Transverse colon (tissue), 4 donors: ENCODE results near the gene AAMP. TPM values are rescaled to one million over a fixed set of nuclear protein-coding genes. Genes with fewer than 3 reads are reported as not detected.
"Not testable (repeated sequence)": the region's sequence is repeated elsewhere in the genome, so short reads cannot be mapped to it uniquely, and the experiment has no call there.

Source experiments
- DNase-seq: peaks from one replicate; pipeline ENCODE4 v3.0.0-alpha.2; 2019
- H3K27ac ChIP-seq, 4 donors: fragments of 200-600 bp; sonication (generic); 2 replicates each; pipeline ENCODE4 v1.5.1; 2016 to 2018; ENCODE audit warnings: inconsistent platforms in 4 of 4
- H3K27me3 ChIP-seq: fragments of 200-600 bp; sonication (generic); 2 replicates; pipeline ENCODE4 v1.5.1; 2017; ENCODE audit warnings: inconsistent platforms
- H3K36me3 ChIP-seq, 4 donors: fragments of 200-600 bp; sonication (generic); 2 replicates each; pipeline ENCODE4 v1.5.1; 2017 to 2019; ENCODE audit warnings: inconsistent platforms in 4 of 4
- H3K4me1 ChIP-seq, 4 donors: fragments of 200-600 bp; sonication (generic); 2 replicates each; pipeline ENCODE4 v1.5.1; 2017 to 2020; ENCODE audit warnings: inconsistent platforms in 4 of 4
- H3K4me3 ChIP-seq, 4 donors: fragments of 200-600 bp; sonication (generic); 1 replicate in 1 of 4; 2 replicates in 3 of 4; pipeline versions ENCODE4 v1.5.1 to v1.6.1; 2017 to 2019; ENCODE audit warnings: inconsistent platforms in 4 of 4
- H3K9me3 ChIP-seq, 2 donors: fragments of 200-600 bp; sonication (generic); 2 replicates each; pipeline ENCODE4 v1.5.1; 2017 to 2019; ENCODE audit warnings: inconsistent platforms in 2 of 2
- EP300 ChIP-seq: sonication (generic); formaldehyde crosslinking; IDR thresholded peaks from one replicate; pipeline ENCODE4 v1.6.1; 2017; ENCODE audit warnings: antibody characterized with exemption, low read depth
- POLR2A ChIP-seq: fragments of 450-650 bp; IDR thresholded peaks from one replicate; pipeline ENCODE4 v1.6.1; 2016; ENCODE audit warnings: antibody characterized with exemption, mild to moderate bottlenecking, moderate library complexity
- POLR2AphosphoS5 ChIP-seq, 3 donors: sonication (generic); formaldehyde crosslinking; IDR thresholded peaks; one replicate each; pipeline ENCODE4 v1.6.1; 2016; ENCODE audit warnings: antibody characterized with exemption in 3 of 3
- WGBS, 2 donors: methylation state at CpG; one replicate each; pipeline ENCODE4 v1.1.5; 2018; ENCODE audit warnings: low coverage in 1 of 2; 5-methylcytosine and 5-hydroxymethylcytosine counted together
- in situ Hi-C, 4 donors: fragments of 200-750 bp; cut with MboI; loops; one replicate each; pipeline versions ENCODE4 v1.15.0 to v1.15.1; 2017; ENCODE audit warnings: low sequenced_read_pairs in 3 of 4, low pct_ligation_motif_present in 1 of 4, low pct_unique_long_range_greater_than_20kb in 1 of 4
- intact Hi-C: fragments of 100-400 bp; cut with DNase I; formaldehyde crosslinking; loops from one replicate; pipeline ENCODE4 v1.15.1; 2023; ENCODE audit warnings: low total_unique reads
- total RNA-seq, 4 donors: library from RNA; depleted of rRNA; stranded (reverse); fragments of >200 nt; gene quantifications; one replicate each; pipeline ENCODE4 v1.1.0, GENCODE V29; 2016
- TF ChIP-seq, protein P1 (sequence below), 5 experiments: fragments of 200-600 bp in 3 of 5; fragments of 450-650 bp in 2 of 5; sonication (generic) in 3 of 5; IDR thresholded peaks; 1 replicate in 2 of 5; 2 replicates in 3 of 5; pipeline ENCODE4 v1.5.1; 2016 to 2017; ENCODE audit warnings: antibody characterized with exemption in 5 of 5, inconsistent platforms in 3 of 5, mild to moderate bottlenecking in 2 of 5, moderate library complexity in 1 of 5

AAMP gene
- total RNA-seq, 4 donors from 2014 or later, result 96.9 to 466 (median 174) TPM

DNA sequence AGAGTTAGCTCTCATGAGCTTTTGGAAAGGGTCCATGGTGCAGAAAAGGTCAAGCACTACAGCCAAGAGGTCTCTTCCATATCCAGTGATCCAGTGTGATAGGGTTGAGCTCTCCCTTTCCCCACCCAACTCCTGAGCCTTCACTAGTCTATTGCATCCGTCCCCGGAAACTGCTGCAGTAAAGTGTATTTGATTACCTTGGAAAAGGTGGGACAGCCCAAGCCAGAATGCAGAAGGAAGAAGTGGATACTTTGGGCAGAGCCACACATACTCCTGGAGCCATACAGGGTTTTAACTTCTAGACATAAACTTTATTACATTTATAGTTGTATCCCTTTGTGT is 3.9 kb upstream of the AAMP start:
- TF ChIP-seq EP300 (no peak), POLR2AphosphoS5 (IDR thresholded peaks at IDR 0.05) (peak; percentile 44 to 65 (median 53)), POLR2A (peak; percentile 54)
- TF ChIP-seq, protein P1, sequence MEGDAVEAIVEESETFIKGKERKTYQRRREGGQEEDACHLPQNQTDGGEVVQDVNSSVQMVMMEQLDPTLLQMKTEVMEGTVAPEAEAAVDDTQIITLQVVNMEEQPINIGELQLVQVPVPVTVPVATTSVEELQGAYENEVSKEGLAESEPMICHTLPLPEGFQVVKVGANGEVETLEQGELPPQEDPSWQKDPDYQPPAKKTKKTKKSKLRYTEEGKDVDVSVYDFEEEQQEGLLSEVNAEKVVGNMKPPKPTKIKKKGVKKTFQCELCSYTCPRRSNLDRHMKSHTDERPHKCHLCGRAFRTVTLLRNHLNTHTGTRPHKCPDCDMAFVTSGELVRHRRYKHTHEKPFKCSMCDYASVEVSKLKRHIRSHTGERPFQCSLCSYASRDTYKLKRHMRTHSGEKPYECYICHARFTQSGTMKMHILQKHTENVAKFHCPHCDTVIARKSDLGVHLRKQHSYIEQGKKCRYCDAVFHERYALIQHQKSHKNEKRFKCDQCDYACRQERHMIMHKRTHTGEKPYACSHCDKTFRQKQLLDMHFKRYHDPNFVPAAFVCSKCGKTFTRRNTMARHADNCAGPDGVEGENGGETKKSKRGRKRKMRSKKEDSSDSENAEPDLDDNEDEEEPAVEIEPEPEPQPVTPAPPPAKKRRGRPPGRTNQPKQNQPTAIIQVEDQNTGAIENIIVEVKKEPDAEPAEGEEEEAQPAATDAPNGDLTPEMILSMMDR (IDR thresholded peaks at IDR 0.05), result no peak
- H3K9me3 ChIP-seq, result no peaks in the 10 kb centered on the region
- no peak overlapping the region for H3K4me3 ChIP-seq
- H3K27me3 ChIP-seq, result no peaks in the 10 kb centered on the region
- WGBS, 2 donors, result 45 to 66% methylated on average over 2 of the region's 2 CpGs
- peaks cover 0 to 42% (median 20%) of the 10 kb centered on the region in 4 donors for H3K36me3 ChIP-seq
- peak overlapping the region; percentile 85 to 89 (median 88) for H3K27ac ChIP-seq
- intact Hi-C loops, result no loop called here
- H3K4me1 ChIP-seq, result peaks cover 23 to 50% (median 40%) of the 10 kb centered on the region in 4 donors
- DNase-seq, result peak; percentile 71
- in situ Hi-C loops, result no loop called here

- Histone ChIP-seq H3K27ac (peak overlapping the region; percentile 85 to 89 (median 88)), H3K36me3 (peaks cover 0 to 37% (median 20%) of the 10 kb centered on the region in 4 donors), H3K4me1 (peaks cover 26 to 55% (median 44%) of the 10 kb centered on the region in 4 donors)
- DNase-seq, H3K9me3 ChIP-seq, H3K4me3 ChIP-seq, H3K27me3 ChIP-seq, in situ Hi-C loops, intact Hi-C loops: not testable (repeated sequence)
- WGBS, 2 donors, result 51 to 61% methylated on average over 5 to 8 of the region's 8 CpGs
These were observed 3.4 kb upstream of the AAMP start for GRCh38 chr2:218273214-218273907.

- in situ Hi-C loops, result no loop called here
- peak overlapping the region; percentile 85 to 89 (median 88) for H3K27ac ChIP-seq
- H3K27me3 ChIP-seq, result no peaks in the 10 kb centered on the region
- 13% methylated on average over 18 of the region's 18 CpGs; no CpG with 5 or more reads in 1 of the 2 donors for WGBS, 2 donors
- intact Hi-C loops, result no loop called here
- H3K4me3 ChIP-seq, result peak overlapping the region in 1 of 4 donors; percentile 98
- peaks cover 26 to 59% (median 44%) of the 10 kb centered on the region in 4 donors for H3K4me1 ChIP-seq
- H3K9me3 ChIP-seq, result no peaks in the 10 kb centered on the region
- H3K36me3 ChIP-seq, result peaks cover 0 to 30% (median 17%) of the 10 kb centered on the region in 4 donors
- TF ChIP-seq POLR2A, result peak; percentile 49
- peak; percentile 64 to 87 (median 83) for TF ChIP-seq POLR2AphosphoS5 (IDR thresholded peaks at IDR 0.05)
- TF ChIP-seq, protein P1 (IDR thresholded peaks at IDR 0.05), result peak; percentile 81 to 98 (median 90)
- TF ChIP-seq EP300, result peak; percentile 42
- peak; percentile 95 for DNase-seq
These were observed 2.7 kb upstream of the AAMP start for GRCh38 chr2:218272531-218273212.

DNA sequence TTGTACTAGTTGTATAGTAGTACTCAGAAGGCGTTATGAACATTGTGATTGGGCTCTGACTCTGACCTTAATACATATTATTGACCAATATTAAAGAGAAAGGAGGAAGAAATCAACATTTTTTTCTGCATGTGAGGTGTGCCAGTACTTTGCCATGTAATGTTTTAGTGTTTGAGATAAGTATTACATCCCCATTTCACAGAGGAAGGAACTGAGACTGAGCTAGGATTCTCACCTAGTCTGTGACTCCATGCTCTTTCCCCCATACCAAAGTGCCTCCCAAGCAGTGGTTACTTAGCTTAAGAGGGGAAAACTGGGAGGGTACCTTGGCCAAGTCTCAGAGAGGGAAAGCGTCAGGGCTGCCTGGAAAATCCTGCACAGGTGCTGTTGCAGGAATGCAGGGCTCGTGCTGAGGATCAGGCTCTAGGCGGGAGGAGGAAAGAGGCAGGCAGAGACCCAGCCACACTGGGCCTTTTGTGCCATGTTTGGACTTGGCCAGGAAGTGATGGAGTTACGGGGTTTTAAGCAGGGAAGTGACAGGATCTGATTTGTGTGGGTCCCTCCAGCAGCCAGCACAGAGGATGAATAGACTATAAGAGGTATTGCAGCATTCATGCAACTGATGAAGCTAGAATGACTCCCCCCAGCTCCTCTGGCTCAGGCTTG is 2.1 kb upstream of the AAMP start:
- DNase-seq, result no peak
- Histone ChIP-seq H3K9me3 (no peaks in the 10 kb centered on the region), H3K4me1 (peaks cover 26 to 59% (median 44%) of the 10 kb centered on the region in 4 donors), H3K36me3 (peaks cover 0 to 26% (median 14%) of the 10 kb centered on the region in 4 donors), H3K4me3 (peak overlapping the region in 1 of 4 donors; percentile 98), H3K27ac (peak overlapping the region; percentile 85 to 89 (median 88)), H3K27me3 (no peaks in the 10 kb centered on the region)
- in situ Hi-C loops (no loop called here), intact Hi-C loops (loop anchor here (1.0 kb wide), 1 partner anchor 124 kb away; no protein-coding TSS in a partner anchor)
- WGBS, 2 donors, result 41 to 57% methylated on average over 2 to 5 of the region's 5 CpGs
- TF ChIP-seq POLR2AphosphoS5 (IDR thresholded peaks at IDR 0.05) (no peak), POLR2A (no peak), EP300 (no peak)
- TF ChIP-seq, protein P1 (IDR thresholded peaks at IDR 0.05), result no peak
